Activated B cell treated with CpG ODN at 0.5 μM for 24 hours (primary cell): ENCODE results near the gene PSMA7. TPM values are rescaled to one million over a fixed set of nuclear protein-coding genes. Genes with fewer than 3 reads are reported as not detected.

Experiments
- ATAC-seq: fragments of 200-7000 bp; cut with Tn5 transposase; one replicate; pipeline ENCODE4 v1.10.0; 2021; ENCODE audit warnings: low read depth, mild to moderate bottlenecking, moderate library complexity
- CTCF ChIA-PET: fragments of 350-600 bp; sonication (Branson Sonifier 250); formaldehyde crosslinking; loops from one replicate; lab custom pipeline; 2021; ENCODE audit warnings: antibody characterized with exemption; lab: Charles Lee
- POLR2A ChIA-PET: fragments of 350-600 bp; sonication (Branson Sonifier 250); formaldehyde crosslinking; loops from one replicate; lab custom pipeline; 2021; ENCODE audit warnings: antibody characterized with exemption; lab: Charles Lee
- DNase-seq: peaks from one replicate; pipeline ENCODE4 v3.0.0; 2022
- H3K27ac Mint-ChIP-seq: one replicate; pipeline ENCODE4 v1.8.0; 2020; ENCODE audit warnings: mixed read lengths
- H3K27me3 Mint-ChIP-seq: one replicate; pipeline ENCODE4 v1.8.0; 2021; ENCODE audit warnings: mixed read lengths
- H3K36me3 Mint-ChIP-seq: one replicate; pipeline ENCODE4 v1.8.0; 2021; ENCODE audit warnings: low read depth, mixed read lengths
- H3K4me1 Mint-ChIP-seq: one replicate; pipeline ENCODE4 v1.8.0; 2021; ENCODE audit warnings: mixed read lengths
- H3K4me3 Mint-ChIP-seq: one replicate; pipeline ENCODE4 v1.8.0; 2020; ENCODE audit warnings: mild to moderate bottlenecking, mixed read lengths
- H3K9me3 Mint-ChIP-seq: one replicate; pipeline ENCODE4 v1.8.0; 2020; ENCODE audit warnings: mixed read lengths
- intact Hi-C: fragments of 100-400 bp; cut with micrococcal nuclease; formaldehyde crosslinking; loops from one replicate; pipeline ENCODE4 v1.15.1; 2024
- total RNA-seq: library from RNA; stranded (reverse); gene quantifications from 2 replicates; pipeline ENCODE4 v1.2.3, GENCODE V29; 2022
- TF ChIP-seq, protein P1 (sequence below): fragments of 200-600 bp; IDR thresholded peaks from one replicate; pipeline ENCODE4 v1.8.0; 2022; ENCODE audit warnings: antibody characterized with exemption, mild to moderate bottlenecking

Gene PSMA7
- total RNA-seq, 1 donor from 2014 or later, result 241 TPM

DNA sequence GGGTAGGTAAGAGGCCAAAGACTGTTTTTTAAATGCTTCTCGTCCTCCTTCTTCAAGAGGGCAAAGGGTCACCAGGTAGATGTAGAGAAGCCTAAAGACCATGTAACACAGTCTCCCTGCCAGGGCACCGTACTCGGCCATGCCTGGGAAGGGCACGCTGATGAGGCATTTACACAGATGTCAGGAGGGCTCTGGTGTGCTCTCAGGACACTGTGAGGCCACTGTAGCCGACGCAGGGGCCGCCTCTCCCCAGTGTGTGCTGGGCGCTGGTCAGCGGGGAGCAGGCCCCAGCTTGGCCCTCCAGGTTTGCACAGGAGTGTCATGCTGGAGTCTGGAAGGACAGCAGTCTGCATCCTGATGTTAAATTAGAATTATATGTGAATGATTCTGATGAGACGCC is 32.5 kb upstream of the PSMA7 start:
- intact Hi-C loops, result no loop called here
- DNase-seq (no peak), ATAC-seq (no peak)
- no peaks in the 10 kb centered on the region for H3K9me3 Mint-ChIP-seq
- no peak overlapping the region for H3K27ac Mint-ChIP-seq
- H3K27me3 Mint-ChIP-seq, result no peaks in the 10 kb centered on the region
- H3K4me1 Mint-ChIP-seq, result no peaks in the 10 kb centered on the region
- peaks cover 19% of the 10 kb centered on the region for H3K36me3 Mint-ChIP-seq
- no peak overlapping the region for H3K4me3 Mint-ChIP-seq
- CTCF ChIA-PET, result no interaction called here
- TF ChIP-seq, protein P1, sequence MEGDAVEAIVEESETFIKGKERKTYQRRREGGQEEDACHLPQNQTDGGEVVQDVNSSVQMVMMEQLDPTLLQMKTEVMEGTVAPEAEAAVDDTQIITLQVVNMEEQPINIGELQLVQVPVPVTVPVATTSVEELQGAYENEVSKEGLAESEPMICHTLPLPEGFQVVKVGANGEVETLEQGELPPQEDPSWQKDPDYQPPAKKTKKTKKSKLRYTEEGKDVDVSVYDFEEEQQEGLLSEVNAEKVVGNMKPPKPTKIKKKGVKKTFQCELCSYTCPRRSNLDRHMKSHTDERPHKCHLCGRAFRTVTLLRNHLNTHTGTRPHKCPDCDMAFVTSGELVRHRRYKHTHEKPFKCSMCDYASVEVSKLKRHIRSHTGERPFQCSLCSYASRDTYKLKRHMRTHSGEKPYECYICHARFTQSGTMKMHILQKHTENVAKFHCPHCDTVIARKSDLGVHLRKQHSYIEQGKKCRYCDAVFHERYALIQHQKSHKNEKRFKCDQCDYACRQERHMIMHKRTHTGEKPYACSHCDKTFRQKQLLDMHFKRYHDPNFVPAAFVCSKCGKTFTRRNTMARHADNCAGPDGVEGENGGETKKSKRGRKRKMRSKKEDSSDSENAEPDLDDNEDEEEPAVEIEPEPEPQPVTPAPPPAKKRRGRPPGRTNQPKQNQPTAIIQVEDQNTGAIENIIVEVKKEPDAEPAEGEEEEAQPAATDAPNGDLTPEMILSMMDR, result no peak
- POLR2A ChIA-PET, result no interaction called here

DNA sequence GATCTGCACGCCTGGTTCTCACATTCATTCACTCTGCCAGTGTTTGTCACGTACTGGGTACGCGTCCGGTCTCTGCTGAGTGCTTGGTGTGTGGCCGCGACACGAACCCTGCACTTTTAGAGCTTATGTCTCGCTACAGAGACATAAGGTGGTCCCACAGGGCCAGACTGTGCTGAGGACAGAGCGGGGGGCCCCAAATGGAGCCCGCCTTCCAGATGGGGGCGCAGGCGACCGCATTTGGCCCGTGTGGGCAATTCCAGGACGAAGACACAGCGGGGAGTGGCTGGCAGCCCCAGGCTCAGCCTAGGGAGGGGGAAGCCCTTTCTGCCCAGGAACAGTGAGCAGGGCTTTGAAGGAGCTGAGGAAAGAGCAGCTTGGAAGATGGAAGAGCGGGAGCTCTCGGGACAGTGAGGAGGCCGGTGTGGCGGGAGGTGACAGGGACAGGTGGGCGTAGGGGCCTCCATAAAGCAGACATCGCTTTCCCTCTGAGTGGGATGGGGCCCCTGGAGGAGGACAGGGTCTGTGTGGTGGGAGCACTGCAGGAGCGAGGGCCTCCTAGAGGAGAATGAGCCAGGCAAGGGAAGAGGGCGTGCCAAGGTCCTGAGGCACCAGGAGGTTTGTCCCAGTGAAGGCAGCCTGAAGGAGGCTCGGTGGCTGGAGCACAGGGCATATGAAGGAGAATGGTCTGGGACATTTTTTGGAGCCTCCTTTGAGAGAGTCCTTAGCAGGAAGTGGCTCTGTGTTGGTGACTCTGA is 31.9 kb upstream of the PSMA7 start:
- Mint-ChIP-seq H3K27me3 (no peaks in the 10 kb centered on the region), H3K4me1 (no peaks in the 10 kb centered on the region), H3K4me3 (no peak overlapping the region), H3K36me3 (peaks cover 19% of the 10 kb centered on the region), H3K9me3 (no peaks in the 10 kb centered on the region), H3K27ac (no peak overlapping the region)
- intact Hi-C loops, result no loop called here
- no peak for ATAC-seq
- DNase-seq, result no peak
- POLR2A ChIA-PET, result no interaction called here
- TF ChIP-seq, protein P1, result no peak
- CTCF ChIA-PET, result no interaction called here

DNA sequence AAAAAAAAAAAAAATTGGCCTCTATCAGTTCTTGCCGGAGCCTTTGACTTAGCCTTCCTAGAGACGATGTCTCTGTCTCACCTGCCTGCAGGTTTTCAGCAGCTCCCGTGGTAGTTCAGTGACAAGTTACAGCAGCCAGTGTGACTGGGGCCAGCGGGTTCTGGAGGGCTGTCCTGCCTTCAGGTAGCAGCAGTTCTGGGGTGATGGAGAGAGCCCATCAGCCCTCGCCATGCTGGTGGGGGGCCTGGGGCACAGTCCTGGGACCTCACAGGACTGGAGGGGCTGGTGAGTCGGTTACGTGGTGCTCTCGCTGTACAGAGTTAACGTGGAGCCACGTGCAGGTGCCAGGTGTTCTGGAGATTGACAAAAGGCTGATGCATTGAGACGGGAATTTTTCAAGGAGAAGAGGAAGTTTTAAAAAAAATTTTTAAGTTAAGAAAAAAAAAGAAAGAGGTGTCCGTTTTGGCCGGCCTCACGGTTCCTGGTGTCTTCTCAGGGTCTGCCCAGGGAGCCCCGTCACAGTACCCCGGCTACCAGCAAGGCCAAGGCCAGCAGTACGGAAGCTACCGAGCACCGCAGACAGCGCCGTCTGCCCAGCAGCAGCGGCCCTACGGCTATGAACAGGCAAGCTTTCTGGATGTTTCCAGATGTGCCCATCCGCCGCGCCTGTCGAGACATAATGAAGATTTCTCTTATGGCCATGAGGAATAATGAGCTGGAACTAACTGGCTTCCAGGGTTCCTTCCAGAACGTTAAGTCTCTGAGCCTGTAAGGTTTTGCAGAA is 31.0 kb upstream of the PSMA7 start:
- DNase-seq (no peak), ATAC-seq (no peak)
- intact Hi-C loops, result no loop called here
- Mint-ChIP-seq H3K4me1 (no peaks in the 10 kb centered on the region), H3K36me3 (peaks cover 20% of the 10 kb centered on the region), H3K4me3 (no peak overlapping the region), H3K9me3 (no peaks in the 10 kb centered on the region), H3K27ac (no peak overlapping the region), H3K27me3 (no peaks in the 10 kb centered on the region)
- POLR2A ChIA-PET, result no interaction called here
- CTCF ChIA-PET, result no interaction called here
- TF ChIP-seq, protein P1, result no peak

DNA sequence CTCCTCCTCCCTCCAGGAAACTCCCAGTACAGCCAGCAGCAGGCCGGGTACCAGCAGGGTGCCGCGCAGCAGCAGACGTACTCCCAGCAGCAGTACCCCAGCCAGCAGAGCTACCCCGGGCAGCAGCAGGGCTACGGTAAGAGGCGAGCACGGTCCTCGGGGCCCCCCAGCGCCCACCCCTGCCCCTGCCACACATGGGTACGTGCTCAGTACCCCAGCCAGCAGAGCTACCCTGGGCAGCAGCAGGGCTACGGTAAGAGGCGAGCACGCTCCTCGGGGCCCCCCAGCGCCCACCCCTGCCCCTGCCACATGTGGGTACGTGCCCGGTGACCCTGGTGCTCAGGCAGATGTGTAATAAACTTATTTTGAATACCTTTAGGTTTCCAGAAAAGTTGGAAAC is 29.5 kb upstream of the PSMA7 start:
- DNase-seq (no peak), ATAC-seq (no peak)
- Mint-ChIP-seq H3K9me3 (no peaks in the 10 kb centered on the region), H3K4me3 (no peak overlapping the region), H3K4me1 (no peaks in the 10 kb centered on the region), H3K36me3 (peaks cover 25% of the 10 kb centered on the region), H3K27ac (no peak overlapping the region), H3K27me3 (no peaks in the 10 kb centered on the region)
- CTCF ChIA-PET, result no interaction called here
- POLR2A ChIA-PET, result interaction anchor here (0.7 kb wide), 1 partner anchor 131 kb away, joined by 4 read pairs; no protein-coding TSS in a partner anchor
- intact Hi-C loops, result no loop called here
- TF ChIP-seq, protein P1, result no peak

DNA sequence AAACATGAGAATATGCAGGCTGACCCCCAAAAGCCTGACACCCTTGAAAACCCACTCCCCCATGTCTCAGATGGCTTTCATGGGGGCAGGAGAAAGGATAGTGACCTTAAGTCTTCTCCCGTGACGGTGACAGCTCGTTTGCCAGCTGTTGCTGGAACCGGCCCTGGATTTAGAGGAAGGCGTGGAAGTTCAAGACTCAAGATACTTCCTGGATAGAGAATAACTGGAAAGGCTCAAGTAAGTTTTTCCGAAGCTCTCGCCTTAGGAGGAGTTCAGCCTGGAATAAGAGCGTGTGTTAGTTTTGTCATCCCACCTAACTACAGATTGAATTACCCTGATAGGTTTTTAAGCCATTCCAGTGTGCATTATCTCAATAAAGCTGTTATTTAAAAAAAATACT is 28.1 kb upstream of the PSMA7 start:
- no peaks in the 10 kb centered on the region for H3K4me1 Mint-ChIP-seq
- no peaks in the 10 kb centered on the region for H3K9me3 Mint-ChIP-seq
- H3K36me3 Mint-ChIP-seq, result peaks cover 27% of the 10 kb centered on the region
- H3K27ac Mint-ChIP-seq, result no peak overlapping the region
- DNase-seq, result no peak
- intact Hi-C loops, result no loop called here
- CTCF ChIA-PET, result no interaction called here
- ATAC-seq, result no peak
- POLR2A ChIA-PET, result no interaction called here
- H3K27me3 Mint-ChIP-seq, result no peaks in the 10 kb centered on the region
- no peak overlapping the region for H3K4me3 Mint-ChIP-seq
- TF ChIP-seq, protein P1, result no peak
